H1 (cell line): ENCODE results near the gene ATP7A. TPM values are rescaled to one million over a fixed set of nuclear protein-coding genes. Genes with fewer than 3 reads are reported as not detected.

Experiments used
- CREB1 ChIP-seq: IDR thresholded peaks from 2 replicates; pipeline ENCODE4 v1.6.1; 2012; ENCODE audit warnings: inconsistent platforms
- GTF2F1 ChIP-seq: IDR thresholded peaks from 2 replicates; pipeline ENCODE4 v1.6.1; 2012; ENCODE audit warnings: low read depth, low read length, improper control_type of control experiment, borderline replicate concordance
- KDM4A ChIP-seq: IDR thresholded peaks from one replicate; pipeline ENCODE4 v1.7.1; 2012; ENCODE audit warnings: low read depth, mild to moderate bottlenecking, moderate library complexity, low read length, inconsistent platforms; ENCODE audit not compliant: severe bottlenecking
- POU5F1 ChIP-seq: IDR thresholded peaks from 2 replicates; pipeline ENCODE4 v1.6.1; 2011; ENCODE audit warnings: low read depth, mild to moderate bottlenecking, low read length, moderate library complexity
- RAD21 ChIP-seq, 2 experiments: IDR thresholded peaks in 1 of 2; conservative IDR thresholded peaks in 1 of 2; 2 replicates each; pipeline ENCODE4 v1.6.1; 2011; ENCODE audit warnings: low read depth in 2 of 2, low read length in 2 of 2, improper control_type of control experiment in 1 of 2, inconsistent platforms in 1 of 2, mild to moderate bottlenecking in 1 of 2, moderate library complexity in 1 of 2
- SAP30 ChIP-seq: fragments of 300-600 bp; sonication (generic); IDR thresholded peaks from 2 replicates; pipeline ENCODE4 v1.7.1; 2012; ENCODE audit warnings: low read length, moderate library complexity, mild to moderate bottlenecking, inconsistent platforms; ENCODE audit not compliant: insufficient read depth, insufficient replicate concordance
- TAF1 ChIP-seq: IDR thresholded peaks from 2 replicates; pipeline ENCODE4 v1.6.1; 2011; ENCODE audit warnings: mild to moderate bottlenecking, low read depth, low read length
- polyA plus RNA-seq, 7 experiments: library from polyadenylated mRNA; depleted of rRNA in 3 of 7; stranded (reverse) in 5 of 7; unstranded in 2 of 7; fragments of >200 nt in 5 of 7; fragments of 200-250 nt in 2 of 7; gene quantifications; 1 replicate in 5 of 7; 2 replicates in 1 of 7; 4 replicates in 1 of 7; pipeline versions ENCODE4 v1.2.1 to v1.2.3, GENCODE V29; 2011 to 2013; ENCODE audit warnings: missing spikeins in 2 of 7, mixed read lengths in 2 of 7
- total RNA-seq: library from RNA; stranded (reverse); fragmentation: NEBNext Ultra II Directional; extraction: Animal tissue kit (Norgen Biotek cat#: 25700); gene quantifications from 2 replicates; pipeline ENCODE4 v1.2.1, GENCODE V29; 2021
- TF ChIP-seq, protein P1 (sequence below): fragments of 300-600 bp; sonication (generic); IDR thresholded peaks from 2 replicates; pipeline ENCODE4 v1.7.1; 2012; ENCODE audit warnings: low read length, moderate library complexity, mild to moderate bottlenecking, inconsistent platforms; ENCODE audit not compliant: insufficient replicate concordance
- TF ChIP-seq, protein P2 (sequence below): IDR thresholded peaks from 2 replicates; pipeline ENCODE4 v1.6.1; 2012; ENCODE audit warnings: inconsistent platforms

Gene ATP7A
- total and polyA plus RNA-seq, 2 of the 8 experiments (the other 6 are each of a cell fraction or from before 2014, with no cell fraction given) = 0.73 to 2.8 TPM

DNA sequence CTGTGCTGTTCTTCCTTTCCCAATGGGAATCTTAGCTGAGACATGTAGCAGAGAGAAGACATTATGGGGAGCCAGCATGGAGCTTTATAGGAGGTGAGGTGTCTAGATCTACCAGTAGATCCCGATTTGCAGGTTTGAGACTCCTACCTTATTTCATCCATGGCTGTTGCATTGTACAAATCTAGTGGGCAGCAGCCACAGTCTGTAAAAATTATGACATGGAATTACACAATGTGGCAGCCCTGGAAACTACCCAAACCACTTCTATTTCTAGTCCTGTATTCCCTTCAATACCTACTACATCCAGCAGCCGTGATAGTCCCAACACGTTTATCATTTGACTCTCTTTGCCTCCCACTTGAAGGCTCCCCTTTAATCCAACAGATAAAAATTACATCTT lies 8.1 kb downstream of the ATP7A start (continued):
- TF ChIP-seq, protein P1, sequence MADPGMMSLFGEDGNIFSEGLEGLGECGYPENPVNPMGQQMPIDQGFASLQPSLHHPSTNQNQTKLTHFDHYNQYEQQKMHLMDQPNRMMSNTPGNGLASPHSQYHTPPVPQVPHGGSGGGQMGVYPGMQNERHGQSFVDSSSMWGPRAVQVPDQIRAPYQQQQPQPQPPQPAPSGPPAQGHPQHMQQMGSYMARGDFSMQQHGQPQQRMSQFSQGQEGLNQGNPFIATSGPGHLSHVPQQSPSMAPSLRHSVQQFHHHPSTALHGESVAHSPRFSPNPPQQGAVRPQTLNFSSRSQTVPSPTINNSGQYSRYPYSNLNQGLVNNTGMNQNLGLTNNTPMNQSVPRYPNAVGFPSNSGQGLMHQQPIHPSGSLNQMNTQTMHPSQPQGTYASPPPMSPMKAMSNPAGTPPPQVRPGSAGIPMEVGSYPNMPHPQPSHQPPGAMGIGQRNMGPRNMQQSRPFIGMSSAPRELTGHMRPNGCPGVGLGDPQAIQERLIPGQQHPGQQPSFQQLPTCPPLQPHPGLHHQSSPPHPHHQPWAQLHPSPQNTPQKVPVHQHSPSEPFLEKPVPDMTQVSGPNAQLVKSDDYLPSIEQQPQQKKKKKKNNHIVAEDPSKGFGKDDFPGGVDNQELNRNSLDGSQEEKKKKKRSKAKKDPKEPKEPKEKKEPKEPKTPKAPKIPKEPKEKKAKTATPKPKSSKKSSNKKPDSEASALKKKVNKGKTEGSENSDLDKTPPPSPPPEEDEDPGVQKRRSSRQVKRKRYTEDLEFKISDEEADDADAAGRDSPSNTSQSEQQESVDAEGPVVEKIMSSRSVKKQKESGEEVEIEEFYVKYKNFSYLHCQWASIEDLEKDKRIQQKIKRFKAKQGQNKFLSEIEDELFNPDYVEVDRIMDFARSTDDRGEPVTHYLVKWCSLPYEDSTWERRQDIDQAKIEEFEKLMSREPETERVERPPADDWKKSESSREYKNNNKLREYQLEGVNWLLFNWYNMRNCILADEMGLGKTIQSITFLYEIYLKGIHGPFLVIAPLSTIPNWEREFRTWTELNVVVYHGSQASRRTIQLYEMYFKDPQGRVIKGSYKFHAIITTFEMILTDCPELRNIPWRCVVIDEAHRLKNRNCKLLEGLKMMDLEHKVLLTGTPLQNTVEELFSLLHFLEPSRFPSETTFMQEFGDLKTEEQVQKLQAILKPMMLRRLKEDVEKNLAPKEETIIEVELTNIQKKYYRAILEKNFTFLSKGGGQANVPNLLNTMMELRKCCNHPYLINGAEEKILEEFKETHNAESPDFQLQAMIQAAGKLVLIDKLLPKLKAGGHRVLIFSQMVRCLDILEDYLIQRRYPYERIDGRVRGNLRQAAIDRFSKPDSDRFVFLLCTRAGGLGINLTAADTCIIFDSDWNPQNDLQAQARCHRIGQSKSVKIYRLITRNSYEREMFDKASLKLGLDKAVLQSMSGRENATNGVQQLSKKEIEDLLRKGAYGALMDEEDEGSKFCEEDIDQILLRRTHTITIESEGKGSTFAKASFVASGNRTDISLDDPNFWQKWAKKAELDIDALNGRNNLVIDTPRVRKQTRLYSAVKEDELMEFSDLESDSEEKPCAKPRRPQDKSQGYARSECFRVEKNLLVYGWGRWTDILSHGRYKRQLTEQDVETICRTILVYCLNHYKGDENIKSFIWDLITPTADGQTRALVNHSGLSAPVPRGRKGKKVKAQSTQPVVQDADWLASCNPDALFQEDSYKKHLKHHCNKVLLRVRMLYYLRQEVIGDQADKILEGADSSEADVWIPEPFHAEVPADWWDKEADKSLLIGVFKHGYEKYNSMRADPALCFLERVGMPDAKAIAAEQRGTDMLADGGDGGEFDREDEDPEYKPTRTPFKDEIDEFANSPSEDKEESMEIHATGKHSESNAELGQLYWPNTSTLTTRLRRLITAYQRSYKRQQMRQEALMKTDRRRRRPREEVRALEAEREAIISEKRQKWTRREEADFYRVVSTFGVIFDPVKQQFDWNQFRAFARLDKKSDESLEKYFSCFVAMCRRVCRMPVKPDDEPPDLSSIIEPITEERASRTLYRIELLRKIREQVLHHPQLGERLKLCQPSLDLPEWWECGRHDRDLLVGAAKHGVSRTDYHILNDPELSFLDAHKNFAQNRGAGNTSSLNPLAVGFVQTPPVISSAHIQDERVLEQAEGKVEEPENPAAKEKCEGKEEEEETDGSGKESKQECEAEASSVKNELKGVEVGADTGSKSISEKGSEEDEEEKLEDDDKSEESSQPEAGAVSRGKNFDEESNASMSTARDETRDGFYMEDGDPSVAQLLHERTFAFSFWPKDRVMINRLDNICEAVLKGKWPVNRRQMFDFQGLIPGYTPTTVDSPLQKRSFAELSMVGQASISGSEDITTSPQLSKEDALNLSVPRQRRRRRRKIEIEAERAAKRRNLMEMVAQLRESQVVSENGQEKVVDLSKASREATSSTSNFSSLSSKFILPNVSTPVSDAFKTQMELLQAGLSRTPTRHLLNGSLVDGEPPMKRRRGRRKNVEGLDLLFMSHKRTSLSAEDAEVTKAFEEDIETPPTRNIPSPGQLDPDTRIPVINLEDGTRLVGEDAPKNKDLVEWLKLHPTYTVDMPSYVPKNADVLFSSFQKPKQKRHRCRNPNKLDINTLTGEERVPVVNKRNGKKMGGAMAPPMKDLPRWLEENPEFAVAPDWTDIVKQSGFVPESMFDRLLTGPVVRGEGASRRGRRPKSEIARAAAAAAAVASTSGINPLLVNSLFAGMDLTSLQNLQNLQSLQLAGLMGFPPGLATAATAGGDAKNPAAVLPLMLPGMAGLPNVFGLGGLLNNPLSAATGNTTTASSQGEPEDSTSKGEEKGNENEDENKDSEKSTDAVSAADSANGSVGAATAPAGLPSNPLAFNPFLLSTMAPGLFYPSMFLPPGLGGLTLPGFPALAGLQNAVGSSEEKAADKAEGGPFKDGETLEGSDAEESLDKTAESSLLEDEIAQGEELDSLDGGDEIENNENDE = no peak
- no peak for TF ChIP-seq KDM4A
- TF ChIP-seq SAP30 = no peak
- TF ChIP-seq, protein P2, sequence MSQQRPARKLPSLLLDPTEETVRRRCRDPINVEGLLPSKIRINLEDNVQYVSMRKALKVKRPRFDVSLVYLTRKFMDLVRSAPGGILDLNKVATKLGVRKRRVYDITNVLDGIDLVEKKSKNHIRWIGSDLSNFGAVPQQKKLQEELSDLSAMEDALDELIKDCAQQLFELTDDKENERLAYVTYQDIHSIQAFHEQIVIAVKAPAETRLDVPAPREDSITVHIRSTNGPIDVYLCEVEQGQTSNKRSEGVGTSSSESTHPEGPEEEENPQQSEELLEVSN = no peak
- no peak for TF ChIP-seq RAD21 (IDR thresholded peaks at IDR 0.05 in 1 of 2, conservative IDR thresholded peaks at IDR 0.05 in 1 of 2; ENCODE audit: low read depth in 2 of 2, low read length in 2 of 2)
- no peak for TF ChIP-seq GTF2F1
- no peak for TF ChIP-seq TAF1
- TF ChIP-seq CREB1 = no peak
- no peak for TF ChIP-seq POU5F1
